IPS-20b (cell line): ENCODE measurements around the gene PLG.
"Not testable (repeated sequence)": the region's sequence is repeated elsewhere in the genome, so short reads cannot be mapped to it uniquely, and the experiment has no call there.

Source experiments
- H3K27ac ChIP-seq: one replicate; pipeline ENCODE4 v1.5.1; 2013; ENCODE audit warnings: low read length
- H3K27me3 ChIP-seq: 2 replicates; pipeline ENCODE4 v1.6.1; 2013; ENCODE audit warnings: mild to moderate bottlenecking, low read length, inconsistent platforms; ENCODE audit not compliant: insufficient read depth
- H3K36me3 ChIP-seq: 2 replicates; pipeline ENCODE4 v1.6.1; 2013; ENCODE audit warnings: low read depth, mild to moderate bottlenecking, inconsistent platforms, low read length, moderate library complexity; ENCODE audit not compliant: insufficient read depth
- H3K4me1 ChIP-seq: 2 replicates; pipeline ENCODE4 v1.6.1; 2013; ENCODE audit warnings: mild to moderate bottlenecking, control low read depth, inconsistent platforms, low read length, moderate library complexity; ENCODE audit not compliant: insufficient read depth
- H3K4me3 ChIP-seq: 2 replicates; pipeline ENCODE4 v1.5.1; 2013; ENCODE audit warnings: mild to moderate bottlenecking, low read length, inconsistent platforms
- H3K9ac ChIP-seq: 2 replicates; pipeline ENCODE4 v1.6.1; 2013; ENCODE audit warnings: low read depth, mild to moderate bottlenecking, inconsistent platforms, low read length, moderate library complexity
- H3K9me3 ChIP-seq: 2 replicates; pipeline ENCODE4 v1.6.1; 2013; ENCODE audit warnings: mild to moderate bottlenecking, low read depth, low read length, inconsistent platforms; ENCODE audit not compliant: insufficient read depth

PLG gene

GRCh38 chr6:160714731-160715316, 12.8 kb downstream of the PLG start:
- no peaks in the 10 kb centered on the region for H3K4me1 ChIP-seq
- H3K27ac ChIP-seq: no peak overlapping the region
- no peaks in the 10 kb centered on the region for H3K36me3 ChIP-seq

GRCh38 chr6:160730911-160731310, 28.9 kb downstream of the PLG start:
- H3K4me1 ChIP-seq: no peaks in the 10 kb centered on the region
- no peaks in the 10 kb centered on the region for H3K36me3 ChIP-seq
- H3K9me3 ChIP-seq: no peaks in the 10 kb centered on the region
- no peak overlapping the region for H3K4me3 ChIP-seq
- no peaks in the 10 kb centered on the region for H3K27me3 ChIP-seq
- no peak overlapping the region for H3K9ac ChIP-seq
- H3K27ac ChIP-seq: no peak overlapping the region

More at GRCh38 chr6:160714731-160715316, 12.8 kb downstream of the PLG start:
- H3K9ac ChIP-seq: no peak overlapping the region
- no peaks in the 10 kb centered on the region for H3K27me3 ChIP-seq
- no peaks in the 10 kb centered on the region for H3K9me3 ChIP-seq
- H3K4me3 ChIP-seq: no peak overlapping the region

GRCh38 chr6:160733050-160733646, 31.1 kb downstream of the PLG start:
- Histone ChIP-seq H3K4me3 (no peak overlapping the region), H3K27me3 (no peaks in the 10 kb centered on the region), H3K4me1 (no peaks in the 10 kb centered on the region), H3K9me3 (no peaks in the 10 kb centered on the region), H3K9ac (no peak overlapping the region), H3K27ac (no peak overlapping the region), H3K36me3 (no peaks in the 10 kb centered on the region)

DNA sequence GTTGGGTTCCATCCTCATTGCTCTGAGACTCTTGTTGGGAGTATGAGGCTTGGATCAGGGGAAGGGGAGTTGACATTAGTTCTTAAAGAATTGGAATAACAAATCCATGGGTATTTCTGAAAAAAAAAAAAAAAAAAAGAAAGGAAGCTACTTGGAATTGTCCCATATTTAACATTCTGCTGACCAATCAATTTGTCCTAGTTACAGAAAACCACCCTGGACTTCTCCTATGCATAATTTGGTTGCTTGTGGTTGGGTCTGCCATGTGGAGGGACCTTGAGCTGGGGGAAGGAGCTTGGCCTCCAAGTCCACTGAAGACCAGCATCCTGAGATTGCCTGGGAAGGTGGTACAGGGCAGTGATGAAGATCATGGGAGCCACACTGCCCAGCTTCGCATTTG, 32.6 kb downstream of the PLG start:
- Histone ChIP-seq H3K36me3 (no peaks in the 10 kb centered on the region), H3K9ac (no peak overlapping the region), H3K4me1 (no peaks in the 10 kb centered on the region), H3K27me3 (no peaks in the 10 kb centered on the region), H3K4me3 (no peak overlapping the region), H3K9me3 (no peaks in the 10 kb centered on the region), H3K27ac (no peak overlapping the region)

DNA sequence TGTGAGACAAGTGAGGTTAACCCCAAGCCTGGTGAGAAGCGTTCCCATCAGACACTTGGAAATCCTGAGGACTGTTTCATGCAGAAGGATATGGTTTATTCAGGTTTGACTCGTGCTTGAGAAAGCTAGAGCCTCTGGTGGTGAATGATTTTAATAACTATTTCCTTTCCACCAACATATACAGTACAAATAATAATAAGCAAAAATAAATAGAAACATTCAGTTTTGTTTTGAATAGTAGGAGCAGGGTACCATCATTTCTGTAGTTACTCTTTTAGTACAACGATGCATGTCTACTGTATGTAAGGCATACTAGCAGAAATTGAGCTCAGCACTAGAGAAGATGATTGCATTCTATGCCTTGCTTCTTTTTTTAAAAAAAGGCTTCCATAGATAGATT, 33.5 kb downstream of the PLG start:
- Histone ChIP-seq H3K36me3 (no peaks in the 10 kb centered on the region), H3K9me3 (no peaks in the 10 kb centered on the region), H3K27ac (no peak overlapping the region), H3K4me3 (no peak overlapping the region), H3K4me1 (no peaks in the 10 kb centered on the region), H3K9ac (no peak overlapping the region), H3K27me3 (no peaks in the 10 kb centered on the region)

- H3K9ac ChIP-seq: no peak overlapping the region
- no peak overlapping the region for H3K27ac ChIP-seq
- no peaks in the 10 kb centered on the region for H3K36me3 ChIP-seq
- H3K4me1 ChIP-seq: no peaks in the 10 kb centered on the region
- H3K4me3 ChIP-seq: no peak overlapping the region
- H3K27me3 ChIP-seq: no peaks in the 10 kb centered on the region
- H3K9me3 ChIP-seq: no peaks in the 10 kb centered on the region
Measured at GRCh38 chr6:160737934-160738333, 35.9 kb downstream of the PLG start.

DNA sequence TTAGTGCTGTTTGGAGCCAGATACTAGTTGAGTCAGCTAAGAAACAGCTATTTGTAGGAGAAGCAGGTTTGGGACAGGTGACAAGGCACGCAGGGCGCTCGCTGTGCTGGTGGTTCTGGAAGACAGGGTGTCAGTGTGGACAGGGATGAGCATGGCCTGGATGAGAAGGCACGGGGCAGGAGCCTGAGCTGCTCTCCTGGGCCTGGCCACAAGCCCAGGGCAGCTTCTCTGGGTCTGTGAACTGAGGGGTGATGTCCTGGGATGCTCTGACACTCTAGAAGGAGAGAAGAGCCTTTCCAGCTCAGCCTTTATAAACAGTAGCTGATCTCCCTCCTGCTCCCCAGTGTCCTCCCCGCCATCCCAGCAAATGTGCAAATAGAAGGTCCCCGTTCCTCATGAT, 37.9 kb downstream of the PLG start:
- H3K27ac ChIP-seq: no peak overlapping the region
- H3K9ac ChIP-seq: no peak overlapping the region
- no peaks in the 10 kb centered on the region for H3K4me1 ChIP-seq
- H3K36me3 ChIP-seq: no peaks in the 10 kb centered on the region
- no peaks in the 10 kb centered on the region for H3K27me3 ChIP-seq
- no peak overlapping the region for H3K4me3 ChIP-seq
- H3K9me3 ChIP-seq: no peaks in the 10 kb centered on the region

DNA sequence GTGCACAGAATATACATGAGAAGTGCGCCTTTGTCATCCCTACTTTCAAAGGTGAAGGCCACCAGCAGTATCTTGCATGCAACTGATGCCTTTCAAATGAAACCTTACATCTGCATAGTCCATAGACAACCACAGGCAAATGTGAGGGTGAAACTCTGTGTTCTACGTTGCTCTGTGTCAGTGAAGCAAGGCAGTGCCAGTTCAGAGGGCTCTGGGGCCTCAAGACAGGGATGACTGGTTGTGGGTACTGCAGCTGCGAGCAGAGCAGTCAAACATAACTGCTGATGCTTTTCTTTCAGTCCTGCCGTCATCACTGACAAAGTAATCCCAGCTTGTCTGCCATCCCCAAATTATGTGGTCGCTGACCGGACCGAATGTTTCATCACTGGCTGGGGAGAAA, 39.0 kb downstream of the PLG start:
- not testable (repeated sequence) for H3K9me3 ChIP-seq, H3K9ac ChIP-seq, H3K4me3 ChIP-seq, H3K27me3 ChIP-seq, H3K36me3 ChIP-seq, H3K27ac ChIP-seq, H3K4me1 ChIP-seq

- H3K27ac ChIP-seq: no peak overlapping the region
Measured at GRCh38 chr6:160742090-160742489, 40.0 kb downstream of the PLG start.

GRCh38 chr6:160750276-160750689, 48.2 kb downstream of the PLG start:
- peak overlapping the region; percentile 44; the same call in 1 of the 2 replicates for H3K4me3 ChIP-seq
- H3K36me3 ChIP-seq: no peaks in the 10 kb centered on the region
- no peak overlapping the region for H3K27ac ChIP-seq
- no peaks in the 10 kb centered on the region for H3K27me3 ChIP-seq
- peaks cover 5% of the 10 kb centered on the region; the same call in 1 of the 2 replicates for H3K4me1 ChIP-seq
- H3K9me3 ChIP-seq: no peaks in the 10 kb centered on the region
- peak overlapping the region; percentile 40; the same call in 1 of the 2 replicates for H3K9ac ChIP-seq

More at GRCh38 chr6:160742090-160742489, 40.0 kb downstream of the PLG start:
- no peak overlapping the region for H3K4me3 ChIP-seq
- H3K27me3 ChIP-seq: no peaks in the 10 kb centered on the region
- no peak overlapping the region for H3K9ac ChIP-seq
- H3K9me3 ChIP-seq: no peaks in the 10 kb centered on the region
- H3K36me3 ChIP-seq: no peaks in the 10 kb centered on the region
- H3K4me1 ChIP-seq: no peaks in the 10 kb centered on the region

DNA sequence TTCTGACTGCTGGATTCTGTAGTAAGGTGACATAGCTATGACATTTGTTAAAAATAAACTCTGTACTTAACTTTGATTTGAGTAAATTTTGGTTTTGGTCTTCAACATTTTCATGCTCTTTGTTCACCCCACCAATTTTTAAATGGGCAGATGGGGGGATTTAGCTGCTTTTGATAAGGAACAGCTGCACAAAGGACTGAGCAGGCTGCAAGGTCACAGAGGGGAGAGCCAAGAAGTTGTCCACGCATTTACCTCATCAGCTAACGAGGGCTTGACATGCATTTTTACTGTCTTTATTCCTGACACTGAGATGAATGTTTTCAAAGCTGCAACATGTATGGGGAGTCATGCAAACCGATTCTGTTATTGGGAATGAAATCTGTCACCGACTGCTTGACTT, 51.2 kb downstream of the PLG start:
- not testable (repeated sequence) for H3K27me3 ChIP-seq, H3K9ac ChIP-seq, H3K4me3 ChIP-seq, H3K27ac ChIP-seq, H3K36me3 ChIP-seq, H3K9me3 ChIP-seq, H3K4me1 ChIP-seq

GRCh38 chr6:160755165-160755564, 53.1 kb downstream of the PLG start:
- Histone ChIP-seq H3K36me3 (no peaks in the 10 kb centered on the region), H3K9me3 (no peaks in the 10 kb centered on the region), H3K4me1 (peaks cover 9% of the 10 kb centered on the region; the same call in 1 of the 2 replicates), H3K4me3 (no peak overlapping the region), H3K27ac (no peak overlapping the region), H3K27me3 (no peaks in the 10 kb centered on the region), H3K9ac (no peak overlapping the region)
